Measurements from ENCODE around the gene ERGIC1. TPM values are rescaled to one million over a fixed set of nuclear protein-coding genes. Genes with fewer than 3 reads are reported as not detected.

The ERGIC1 gene
- total and polyA plus RNA-seq, 10 of the 15 experiments (the other 5 are each of a cell fraction or from before 2014, with no cell fraction given) = 8.8 to 104 (median 76.3) TPM

DNA sequence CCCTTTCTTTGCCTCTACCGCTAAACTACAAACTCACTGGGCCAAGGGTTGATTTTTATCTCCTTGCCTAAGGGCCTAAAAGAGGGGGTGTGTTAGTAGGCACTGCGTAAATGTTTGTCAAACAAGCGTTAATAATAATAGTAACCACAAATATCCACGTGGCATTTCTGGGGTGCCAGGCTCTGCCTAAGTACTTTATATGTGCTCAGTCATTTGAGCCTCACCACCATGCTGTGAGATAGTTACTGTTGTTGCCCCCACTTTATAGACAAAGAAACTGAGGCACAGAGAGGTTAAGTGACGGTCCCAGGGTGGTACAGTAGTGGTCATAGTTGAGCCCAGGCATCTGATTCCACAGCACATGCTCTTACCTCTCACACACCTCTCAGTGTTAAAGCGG is 52.4 kb downstream of the ERGIC1 start:
- Histone ChIP-seq H3K4me3 (no peak overlapping the region), H3K27ac (ENCODE audit: control insufficient read depth, insufficient read depth) (no peak overlapping the region), H3K9ac (ENCODE audit: control insufficient read depth, insufficient read depth, low read length) (no peak overlapping the region), H3K4me1 (ENCODE audit: control insufficient read depth, insufficient read depth, low read length) (peaks cover 11% of the 10 kb centered on the region), H4K20me1 (ENCODE audit: control insufficient read depth, insufficient read depth) (no peaks in the 10 kb centered on the region; the same call in 1 of the 2 replicates), H3K9me3 (replicated peaks; ENCODE audit: control insufficient read depth, insufficient read depth, low read length) (no peaks in the 10 kb centered on the region; the same call in 2 of the 3 replicates), H3K36me3 (ENCODE audit: control insufficient read depth in 2 of 2, insufficient read depth in 2 of 2, low read length in 1 of 2) (peaks cover 10 to 18% of the 10 kb centered on the region in 2 experiments; a peak in 2 of 4 replicates), H3K4me2 (ENCODE audit: control insufficient read depth, insufficient read depth) (no peak overlapping the region), H2AFZ (ENCODE audit: control insufficient read depth, low read depth, low read length) (no peak overlapping the region), H3K27me3 (replicated peaks in 1 of 2; ENCODE audit: control insufficient read depth in 2 of 2, insufficient read depth in 2 of 2, low read length in 1 of 2) (no peaks in the 10 kb centered on the region), H3K79me2 (ENCODE audit: control insufficient read depth, insufficient read depth, low read length) (peaks cover 7% of the 10 kb centered on the region)
- no peak for ATAC-seq
- intact Hi-C loops (cut with micrococcal nuclease; ENCODE audit: unreplicated experiment) = no loop called here
- DNase-seq (ENCODE audit: low read depth, low spot score) = no peak
- POLR2A ChIA-PET = interaction anchor here (1.3 kb wide), 1 partner anchor 20 kb away, joined by 4 read pairs; no protein-coding TSS in a partner anchor
- CTCF ChIA-PET = no interaction called here
- BruUV-seq (replicated peaks) = no TSS peak
- in situ Hi-C loops (cut with MboI) = no loop called here
- FAIRE-seq = no peak
- RAD21 ChIA-PET (ENCODE audit: unreplicated experiment) = no interaction called here
- WGBS (ENCODE audit: insufficient coverage, insufficient replicate concordance, low lambda C conversion rate, missing lambda C conversion rate) = 89% methylated on average over 6 of the region's 6 CpGs
- no peak for TF ChIP-seq BHLHE40 (IDR thresholded peaks at IDR 0.05; ENCODE audit: borderline replicate concordance in 1 of 2, low read depth in 2 of 2, low read length in 1 of 2)
- TF ChIP-seq TAF1 (IDR thresholded peaks at IDR 0.05; ENCODE audit: borderline replicate concordance, low read depth, low read length) = no peak
- no peak for TF ChIP-seq RB1 (IDR thresholded peaks at IDR 0.05; ENCODE audit: borderline replicate concordance)
- TF ChIP-seq MYC (IDR thresholded peaks at IDR 0.05; ENCODE audit: insufficient read depth, insufficient read length, insufficient replicate concordance, low read length, severe bottlenecking) = no peak
- SMC1A ChIA-PET (ENCODE audit: uncharacterized antibody, unreplicated experiment) = no interaction called here

DNA sequence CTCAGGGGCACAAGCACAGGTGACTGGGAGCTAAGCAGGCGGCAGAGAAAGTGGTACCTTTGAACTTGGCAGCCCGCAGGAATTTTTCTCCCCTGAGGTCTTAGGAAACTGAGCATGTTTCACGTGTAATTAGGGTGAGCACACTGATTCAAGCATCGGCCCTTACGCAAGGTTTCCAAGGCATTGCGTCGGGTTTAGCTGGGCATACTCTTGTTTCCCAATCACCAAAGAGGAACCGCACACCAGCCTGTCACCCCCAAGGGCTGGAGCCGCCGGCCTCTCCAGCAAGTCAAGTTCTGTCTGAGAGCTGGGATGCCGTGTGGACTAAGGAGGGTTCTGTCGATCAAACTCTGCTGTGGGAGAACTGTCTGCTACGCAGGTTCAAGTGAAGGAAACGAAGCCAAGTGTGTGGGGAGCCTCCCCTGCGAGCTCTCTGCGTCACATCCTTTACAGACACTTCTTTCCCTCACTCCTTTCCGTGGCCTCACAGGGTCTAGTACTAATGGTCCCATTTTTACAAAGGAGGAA is 53.0 kb downstream of the ERGIC1 start:
- H3K4me1 ChIP-seq (ENCODE audit: control insufficient read depth, insufficient read depth, low read length) = peaks cover 5% of the 10 kb centered on the region
- no peak overlapping the region for H3K4me3 ChIP-seq
- in situ Hi-C loops (cut with MboI) = no loop called here
- POLR2A ChIA-PET = interaction anchor here (1.3 kb wide), 1 partner anchor 19 kb away, joined by 4 read pairs; no protein-coding TSS in a partner anchor
- no peaks in the 10 kb centered on the region for H3K27me3 ChIP-seq (replicated peaks in 1 of 2; ENCODE audit: control insufficient read depth in 2 of 2, insufficient read depth in 2 of 2, low read length in 1 of 2)
- SMC1A ChIA-PET (ENCODE audit: uncharacterized antibody, unreplicated experiment) = no interaction called here
- FAIRE-seq (no peak), DNase-seq (ENCODE audit: low read depth, low spot score) (no peak), ATAC-seq (no peak)
- TF ChIP-seq IKZF1 (conservative IDR thresholded peaks at IDR 0.05) (no peak), SPI1 (IDR thresholded peaks at IDR 0.05; ENCODE audit: borderline replicate concordance, insufficient read depth, low read depth, low read length) (no peak), MYC (IDR thresholded peaks at IDR 0.05; ENCODE audit: insufficient read depth, insufficient read length, insufficient replicate concordance, low read length, severe bottlenecking) (no peak), SRF (IDR thresholded peaks at IDR 0.05; ENCODE audit: low read depth in 2 of 2, low read length in 2 of 2) (no peak)
- H3K36me3 ChIP-seq (ENCODE audit: control insufficient read depth in 2 of 2, insufficient read depth in 2 of 2, low read length in 1 of 2) = peaks cover 10 to 18% of the 10 kb centered on the region in 2 experiments; a peak in 2 of 4 replicates
- 98% methylated on average over 17 of the region's 17 CpGs for WGBS (ENCODE audit: insufficient coverage, insufficient replicate concordance, low lambda C conversion rate, missing lambda C conversion rate)
- RAD21 ChIA-PET (ENCODE audit: unreplicated experiment) = no interaction called here
- H2AFZ ChIP-seq (ENCODE audit: control insufficient read depth, low read depth, low read length) = no peak overlapping the region
- H3K27ac ChIP-seq (ENCODE audit: control insufficient read depth, insufficient read depth) = no peak overlapping the region
- H3K79me2 ChIP-seq (ENCODE audit: control insufficient read depth, insufficient read depth, low read length) = peaks cover 4% of the 10 kb centered on the region
- no peak overlapping the region for H3K4me2 ChIP-seq (ENCODE audit: control insufficient read depth, insufficient read depth)
- CTCF ChIA-PET = no interaction called here
- no peaks in the 10 kb centered on the region; the same call in 2 of the 3 replicates for H3K9me3 ChIP-seq (replicated peaks; ENCODE audit: control insufficient read depth, insufficient read depth, low read length)
- H4K20me1 ChIP-seq (ENCODE audit: control insufficient read depth, insufficient read depth) = no peaks in the 10 kb centered on the region; the same call in 1 of the 2 replicates
- intact Hi-C loops (cut with micrococcal nuclease; ENCODE audit: unreplicated experiment) = no loop called here
- BruUV-seq (replicated peaks) = no TSS peak
- no peak overlapping the region for H3K9ac ChIP-seq (ENCODE audit: control insufficient read depth, insufficient read depth, low read length)
